Hematopoietic multipotent progenitor cell treated with erythropoietin and hydrocortisone succinate and interleukin-3 and kit ligand, for 4 days (in vitro differentiated cells): ENCODE results near the gene RELL1.

ENCODE experiments used
- DNase-seq: peaks from one replicate; pipeline ENCODE4 v3.0.0-alpha.2; 2015

Gene RELL1

DNA sequence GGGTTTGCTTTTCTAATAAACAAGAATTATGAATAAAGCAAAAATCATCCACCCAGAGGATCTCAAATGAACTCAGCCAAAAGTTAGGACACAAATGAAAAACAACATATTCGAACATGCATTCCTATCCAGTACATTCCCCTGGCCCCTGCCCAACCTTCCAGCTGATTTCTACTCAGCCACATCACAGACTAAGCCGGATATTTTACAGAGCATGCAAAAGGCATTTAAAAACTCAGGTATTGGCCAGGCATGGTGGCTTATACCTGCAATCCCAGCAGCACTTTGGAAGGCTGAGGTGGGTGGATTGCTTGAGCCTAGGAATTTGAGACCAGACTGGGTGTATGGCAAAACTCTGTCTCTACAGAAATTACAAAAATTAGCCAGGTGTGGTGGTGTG lies 54.6 kb downstream of the RELL1 start:
- no peak for DNase-seq

DNA sequence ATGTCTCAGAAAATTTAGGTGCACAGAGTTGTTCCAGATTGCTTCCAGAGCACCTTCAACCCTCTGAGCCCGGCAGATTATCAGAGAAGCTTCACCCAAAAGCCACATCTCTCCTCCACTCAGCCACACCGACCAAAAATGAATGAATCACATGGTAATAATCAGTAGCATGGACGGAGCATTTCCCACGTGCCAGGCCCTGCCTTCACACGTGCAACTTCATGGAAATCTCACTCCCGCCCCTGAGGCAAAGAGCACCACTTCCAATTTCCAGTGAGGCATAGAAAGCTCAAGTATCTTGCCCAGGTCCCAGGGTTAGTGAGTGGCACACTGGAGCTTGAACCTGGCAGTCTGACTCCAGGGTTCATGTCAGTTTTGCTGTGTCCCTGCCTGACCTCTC lies 56.5 kb downstream of the RELL1 start:
- DNase-seq = no peak

DNA sequence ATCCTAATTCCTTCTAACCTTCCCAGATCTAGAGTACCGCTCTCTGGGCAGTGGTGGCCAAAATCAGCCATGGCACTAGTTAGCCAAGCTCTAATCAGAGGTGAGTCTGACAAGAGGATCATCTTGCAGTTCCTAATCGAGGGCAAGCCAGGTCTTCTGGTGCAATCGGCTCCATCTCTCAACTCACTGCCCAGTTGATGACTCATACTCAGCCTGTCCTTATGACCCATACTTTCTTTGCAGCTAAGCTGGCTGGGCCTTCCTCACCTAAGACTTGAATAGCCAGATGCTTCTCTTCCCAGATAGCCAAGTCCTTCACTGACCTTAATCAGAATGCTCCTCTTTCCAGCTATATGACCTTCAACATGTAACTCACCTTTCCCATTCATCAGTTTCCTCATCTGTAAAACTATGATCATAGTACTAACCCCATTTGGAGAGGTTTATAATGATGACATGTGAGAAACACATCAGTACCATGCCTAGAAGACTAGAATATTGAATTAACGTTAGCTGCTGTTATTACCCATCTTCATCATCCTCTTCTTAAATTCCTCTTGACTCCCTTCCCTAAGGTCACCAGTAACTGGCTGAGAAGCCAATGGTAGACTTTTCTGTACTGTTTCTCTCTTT lies 57.1 kb downstream of the RELL1 start:
- DNase-seq = peak; percentile 19

DNA sequence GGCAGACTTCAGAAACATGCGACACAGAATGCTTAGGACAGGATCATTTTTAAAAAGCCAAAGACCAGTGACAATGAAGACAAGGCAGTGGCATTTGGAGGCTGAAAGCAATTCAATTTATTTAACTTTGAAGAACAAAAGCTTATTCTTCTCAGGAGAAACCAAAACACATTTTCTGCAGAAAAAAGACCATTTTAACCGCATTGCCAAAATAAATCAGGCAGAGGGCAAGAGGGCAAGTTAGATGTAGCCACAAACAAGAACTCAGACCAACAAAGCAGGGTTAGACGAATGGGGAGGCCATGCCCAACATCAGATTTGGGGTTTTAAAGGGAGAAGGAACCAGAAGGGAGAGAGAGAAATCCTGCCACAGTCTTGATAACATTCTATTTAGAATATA lies 58.9 kb downstream of the RELL1 start:
- no peak for DNase-seq

DNA sequence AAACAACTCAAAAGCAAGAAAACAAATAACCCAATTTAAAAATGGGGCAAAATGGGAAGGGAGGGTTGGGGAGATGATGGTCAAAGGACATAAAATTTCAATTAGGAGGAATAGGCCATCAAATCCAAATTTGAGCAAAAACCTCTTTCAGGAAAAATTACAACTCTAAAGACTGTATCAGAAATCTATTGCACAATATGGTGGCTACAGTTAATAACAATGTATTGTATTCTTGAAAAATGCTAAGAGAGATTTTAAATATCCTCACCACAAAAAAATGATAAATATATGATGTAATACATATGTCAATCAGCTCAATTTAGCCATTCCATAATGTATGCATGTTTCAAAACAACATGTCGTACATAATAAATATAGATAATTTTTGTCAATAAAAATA lies 60.7 kb downstream of the RELL1 start:
- DNase-seq = no peak

DNA sequence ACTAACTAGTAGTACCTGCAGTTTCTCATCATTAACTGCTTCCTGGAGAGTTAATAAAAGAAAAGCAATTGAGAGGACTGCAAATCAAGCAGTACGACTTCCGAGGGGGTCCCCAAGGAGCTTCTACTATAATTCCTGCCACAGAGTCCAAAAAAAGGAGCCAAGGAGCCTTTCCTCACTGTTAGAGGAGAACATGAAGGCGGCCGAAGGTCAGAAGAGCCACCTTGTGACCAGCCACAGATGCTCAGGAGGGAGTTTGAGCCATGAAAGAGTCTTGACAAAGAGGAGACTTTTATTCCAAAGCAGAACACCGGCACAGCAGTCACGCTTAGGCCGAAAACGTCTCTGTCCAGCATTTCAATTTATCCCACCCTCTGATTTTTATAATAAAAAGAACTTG lies 62.2 kb downstream of the RELL1 start:
- no peak for DNase-seq

DNA sequence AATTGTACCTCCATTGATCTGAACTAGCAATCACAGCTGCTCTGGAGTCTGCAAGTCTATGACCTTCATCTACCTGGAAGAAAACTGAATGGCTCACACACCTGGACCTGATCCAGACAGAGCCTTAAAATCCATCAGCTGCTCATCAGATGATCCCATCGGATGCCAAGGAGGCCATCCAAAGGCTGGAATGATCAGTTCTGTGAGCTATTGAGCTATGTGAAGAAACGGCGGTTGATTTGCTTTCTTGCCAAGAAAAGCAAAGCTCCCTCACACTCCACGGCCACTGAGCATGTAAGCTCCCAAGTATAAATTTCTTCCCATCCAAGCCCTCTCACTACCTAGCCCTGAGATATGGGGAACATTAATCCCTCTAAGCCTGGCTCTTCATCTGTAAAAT lies 63.1 kb downstream of the RELL1 start:
- DNase-seq = no peak

DNA sequence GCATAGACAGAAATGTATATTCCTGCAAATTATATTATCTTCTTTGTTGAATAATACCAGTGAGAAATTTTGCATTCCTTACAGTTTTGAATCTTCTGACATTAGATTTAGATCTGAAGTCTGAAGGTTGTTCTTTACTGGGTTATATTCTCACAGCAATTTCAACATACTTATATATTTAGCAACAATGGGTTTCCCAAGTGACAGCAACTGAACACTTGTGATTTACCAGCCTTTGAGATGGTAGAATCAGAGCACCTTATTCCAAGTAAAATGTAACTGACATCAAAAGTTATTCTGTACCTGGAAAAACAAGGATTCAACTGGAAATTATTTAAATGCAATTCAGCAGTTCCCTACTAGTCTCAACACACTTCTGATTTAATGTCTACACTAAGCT lies 66.0 kb downstream of the RELL1 start:
- DNase-seq = no peak

DNA sequence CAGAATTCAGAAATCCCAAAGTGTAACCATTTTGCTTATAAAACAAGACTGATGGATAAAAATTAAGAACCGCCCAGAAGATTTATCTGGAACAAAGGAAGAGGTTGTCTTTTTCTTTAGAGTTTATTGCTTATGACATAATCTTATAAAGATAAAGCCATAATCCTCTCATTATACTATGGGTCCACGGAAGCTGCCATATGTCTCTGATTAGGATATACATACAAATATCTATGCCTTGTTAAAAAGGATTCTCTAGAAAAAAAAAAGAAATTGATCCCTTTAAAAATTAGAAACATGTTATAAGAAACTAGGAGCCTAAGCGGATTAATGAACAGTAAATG lies 70.5 kb downstream of the RELL1 start:
- no peak for DNase-seq

DNA sequence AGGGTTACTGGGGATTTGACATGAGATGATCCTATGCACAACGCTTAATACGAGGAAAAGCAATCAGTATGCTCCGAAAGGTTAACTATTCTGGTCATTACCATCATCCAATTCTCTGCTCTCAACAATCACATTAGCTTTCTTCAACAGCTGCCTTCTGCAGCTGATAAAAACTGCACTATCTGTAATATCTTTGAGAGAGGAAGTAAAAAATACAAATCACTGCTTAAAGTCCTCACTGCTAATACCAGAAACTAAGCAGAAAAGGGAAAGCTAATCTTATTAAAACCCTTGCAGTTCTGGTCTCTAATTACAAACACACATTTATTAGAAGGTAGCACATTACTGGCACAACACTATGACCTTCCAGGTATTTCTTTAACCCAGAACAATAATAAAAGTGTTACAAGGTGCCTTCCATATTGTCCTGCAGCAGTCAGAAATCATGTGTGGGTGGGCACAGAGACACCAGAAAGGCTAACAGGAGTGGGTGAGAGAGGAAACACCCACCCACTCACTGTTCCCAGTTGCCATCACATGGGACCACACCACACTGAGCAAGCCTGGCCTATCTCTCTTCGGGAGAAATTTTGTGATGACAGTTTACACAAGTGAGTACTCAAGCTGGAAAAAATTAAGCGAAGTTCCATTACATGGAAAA lies 71.0 kb downstream of the RELL1 start:
- no peak for DNase-seq

DNA sequence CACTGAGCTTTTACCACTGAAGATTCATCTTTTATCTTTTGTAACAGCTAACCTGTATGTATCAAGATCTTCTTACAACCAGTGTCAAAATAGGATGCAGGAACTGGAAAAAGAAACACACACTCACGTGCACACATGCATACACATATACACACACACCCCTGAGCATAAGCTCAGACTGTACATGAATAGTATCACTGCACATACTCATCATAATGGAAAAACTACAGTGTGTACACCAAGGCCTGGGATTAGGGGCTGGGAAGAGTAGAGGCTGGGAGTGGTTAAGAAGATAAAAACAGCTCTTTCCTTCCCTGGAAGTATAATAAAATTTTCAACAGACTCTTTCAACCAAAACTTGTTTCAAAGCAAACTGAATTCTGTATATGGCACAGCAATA lies 73.4 kb downstream of the RELL1 start:
- no peak for DNase-seq

DNA sequence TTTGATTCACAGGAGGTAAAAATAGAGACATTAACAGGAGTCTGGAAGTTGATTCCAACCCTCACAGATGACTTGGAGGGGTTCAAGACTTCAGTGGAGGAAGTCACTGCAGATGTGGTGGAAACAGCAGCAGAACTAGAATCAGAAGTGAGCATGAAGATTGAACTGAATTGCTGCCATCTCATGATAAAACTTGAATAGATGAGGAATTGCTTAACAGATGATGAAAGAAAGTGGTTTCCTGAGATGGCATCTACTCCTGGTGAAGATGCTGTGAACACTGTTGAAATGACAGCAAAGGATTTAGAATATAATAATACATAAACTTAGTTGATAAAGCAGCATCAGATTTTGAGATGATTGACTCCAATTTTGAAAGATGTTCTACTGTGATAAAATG lies 76.5 kb downstream of the RELL1 start:
- peak; percentile 66 for DNase-seq

DNA sequence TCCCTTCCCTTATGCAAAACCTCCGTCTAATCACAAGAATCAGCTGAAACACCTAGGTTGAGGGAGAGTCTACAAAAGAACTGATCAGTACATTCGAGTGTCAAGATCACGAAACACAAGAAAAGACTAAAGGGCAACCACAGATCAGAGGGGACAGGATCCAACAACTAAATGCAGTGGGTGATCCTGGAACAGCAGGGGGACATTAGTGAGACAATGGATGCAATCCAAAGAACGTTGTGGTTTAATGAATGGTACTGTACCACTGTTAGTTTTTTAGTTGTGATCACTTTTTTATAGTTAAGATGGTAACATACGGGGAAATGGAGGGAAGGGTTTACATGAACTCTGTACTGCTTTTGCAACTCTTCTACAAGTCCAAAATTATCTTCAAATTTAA lies 79.2 kb downstream of the RELL1 start:
- DNase-seq = no peak

DNA sequence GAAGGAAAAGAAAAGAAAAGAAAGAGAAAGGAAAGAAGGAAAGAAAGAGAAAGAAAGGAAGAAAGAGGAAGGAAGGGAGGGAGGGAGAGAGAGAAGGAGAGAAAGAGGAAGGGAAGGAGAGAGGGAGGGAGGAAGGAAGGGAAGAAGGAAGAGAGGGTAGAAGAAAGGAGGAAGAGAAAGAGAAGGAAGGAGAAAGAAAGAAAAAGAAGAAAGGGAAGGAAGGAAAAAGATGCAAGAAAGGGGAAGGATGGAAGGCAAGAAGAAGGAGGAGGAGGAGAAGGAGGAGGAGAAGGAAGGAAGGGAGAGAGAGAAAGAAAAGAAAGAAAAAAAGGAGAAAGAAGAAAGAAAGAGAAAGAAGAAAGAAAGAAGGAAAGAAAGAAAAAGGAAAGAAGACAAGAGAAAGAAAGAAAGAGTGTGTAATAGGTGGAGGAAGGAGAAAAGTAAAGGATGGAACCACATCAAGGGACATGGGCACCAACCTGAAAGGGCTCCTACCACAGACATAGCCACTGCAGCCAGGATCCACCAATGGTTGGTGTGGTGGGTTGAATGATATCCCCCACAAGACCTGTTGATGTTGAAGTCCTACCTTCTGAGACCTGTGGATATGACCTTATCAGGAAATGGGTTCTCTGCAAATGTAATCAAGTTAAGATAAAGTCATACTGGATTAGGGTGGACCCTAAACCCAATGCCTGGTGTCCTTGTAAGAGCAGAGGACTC lies 80.2 kb downstream of the RELL1 start:
- no peak for DNase-seq

DNA sequence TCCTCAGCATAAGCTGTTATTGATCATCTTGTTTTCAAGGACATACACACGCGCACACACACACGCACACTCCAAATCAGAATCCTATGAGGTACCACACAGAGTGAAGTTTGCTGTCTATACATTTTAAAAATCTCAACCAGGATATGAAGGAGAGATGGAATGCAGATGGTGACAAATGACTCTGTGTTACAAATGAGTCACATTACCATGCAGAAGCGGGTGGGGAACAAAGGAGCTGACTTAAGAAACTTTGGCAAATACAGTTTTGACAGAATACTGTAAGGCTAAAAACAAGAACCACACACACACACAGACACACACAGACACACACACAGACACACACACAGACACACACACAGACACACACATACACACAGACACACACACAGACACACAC lies 81.7 kb downstream of the RELL1 start:
- no peak for DNase-seq

DNA sequence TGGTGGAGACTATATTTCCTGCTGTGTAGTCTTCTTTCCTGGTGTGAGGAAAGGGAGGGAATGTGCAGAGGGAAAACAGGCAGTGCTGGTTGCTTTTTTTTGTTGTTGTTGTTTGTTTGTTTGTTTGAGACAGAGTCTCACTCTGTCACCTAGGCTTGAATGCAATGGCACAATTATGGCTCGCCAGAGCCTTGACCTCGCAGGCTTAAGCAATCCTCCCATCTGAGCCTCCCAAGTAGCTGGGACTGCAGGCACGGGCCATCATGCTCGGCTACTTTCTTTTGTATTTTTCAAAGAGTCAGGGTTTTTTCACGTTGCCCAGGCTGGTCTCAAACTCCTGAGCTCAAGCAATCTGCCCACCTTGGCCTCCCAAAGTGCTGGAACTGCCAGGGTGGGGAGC lies 82.5 kb downstream of the RELL1 start:
- no peak for DNase-seq

DNA sequence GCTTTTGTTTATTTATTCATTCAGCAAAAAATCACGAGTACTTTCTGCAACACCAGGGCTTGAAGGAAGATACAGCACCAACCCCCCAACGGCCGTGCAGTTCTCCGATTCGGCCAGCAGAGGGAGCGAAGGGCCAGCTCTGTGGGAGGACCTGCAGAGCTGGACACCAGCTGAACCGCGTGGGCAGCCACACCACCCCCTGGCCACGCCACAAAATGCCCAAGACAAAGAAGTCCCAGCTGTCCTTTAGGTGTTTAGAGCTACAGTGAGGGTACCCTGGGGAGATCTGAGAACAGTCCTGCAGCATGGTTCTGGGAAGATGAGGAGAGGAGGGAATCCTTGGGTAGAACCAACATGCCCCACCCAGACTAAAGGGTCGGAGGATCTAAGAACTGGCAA lies 83.1 kb downstream of the RELL1 start:
- peak; percentile 82 for DNase-seq

DNA sequence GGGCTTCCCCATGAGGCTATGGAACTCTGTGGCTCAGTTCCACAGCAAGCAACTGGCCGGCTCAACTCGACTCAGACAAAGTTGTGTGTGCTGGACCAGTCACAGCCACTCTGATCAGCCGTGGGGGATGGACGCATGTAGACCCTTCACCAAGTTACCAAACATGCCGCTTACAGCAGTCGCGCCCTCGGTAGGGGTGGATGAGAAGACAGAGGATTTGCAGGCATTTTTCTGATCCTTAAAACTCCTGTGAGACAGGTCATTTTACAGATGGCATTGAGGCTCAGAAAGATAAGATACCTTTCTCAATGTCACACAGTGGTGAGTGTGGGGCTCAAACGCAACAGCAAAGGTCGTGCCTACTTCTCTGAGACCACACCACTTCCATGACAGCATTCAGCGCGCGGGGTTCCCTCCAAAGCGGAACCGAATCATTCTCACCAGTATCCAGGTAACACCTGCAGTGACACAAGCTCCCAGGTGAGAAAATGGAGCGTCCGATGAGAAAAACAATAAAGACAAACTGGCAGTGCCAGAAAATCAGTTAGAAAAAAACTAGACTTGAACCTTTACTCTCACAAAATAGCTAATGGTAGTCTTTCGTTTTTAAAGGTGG lies 83.6 kb downstream of the RELL1 start:
- DNase-seq = no peak

DNA sequence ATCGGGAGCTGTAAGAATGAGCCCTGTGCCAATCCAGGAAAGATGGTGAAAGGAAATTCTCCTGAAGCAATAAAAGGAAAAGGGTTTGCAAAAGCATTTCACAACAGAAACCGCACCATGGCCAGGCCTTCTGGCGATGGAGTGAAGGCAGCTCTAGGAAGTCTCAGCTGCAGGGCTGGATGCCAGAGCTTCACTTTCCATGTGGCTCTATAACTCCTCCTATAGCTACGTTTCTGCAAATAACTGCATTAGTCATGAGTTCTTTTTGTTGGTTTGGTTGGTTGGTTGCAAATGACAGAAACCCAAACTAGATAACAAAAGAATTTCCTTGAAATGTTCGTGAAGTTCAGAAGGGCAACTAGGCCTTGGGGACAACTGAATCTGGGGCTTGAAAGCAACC lies 84.6 kb downstream of the RELL1 start:
- DNase-seq = peak; percentile 44

DNA sequence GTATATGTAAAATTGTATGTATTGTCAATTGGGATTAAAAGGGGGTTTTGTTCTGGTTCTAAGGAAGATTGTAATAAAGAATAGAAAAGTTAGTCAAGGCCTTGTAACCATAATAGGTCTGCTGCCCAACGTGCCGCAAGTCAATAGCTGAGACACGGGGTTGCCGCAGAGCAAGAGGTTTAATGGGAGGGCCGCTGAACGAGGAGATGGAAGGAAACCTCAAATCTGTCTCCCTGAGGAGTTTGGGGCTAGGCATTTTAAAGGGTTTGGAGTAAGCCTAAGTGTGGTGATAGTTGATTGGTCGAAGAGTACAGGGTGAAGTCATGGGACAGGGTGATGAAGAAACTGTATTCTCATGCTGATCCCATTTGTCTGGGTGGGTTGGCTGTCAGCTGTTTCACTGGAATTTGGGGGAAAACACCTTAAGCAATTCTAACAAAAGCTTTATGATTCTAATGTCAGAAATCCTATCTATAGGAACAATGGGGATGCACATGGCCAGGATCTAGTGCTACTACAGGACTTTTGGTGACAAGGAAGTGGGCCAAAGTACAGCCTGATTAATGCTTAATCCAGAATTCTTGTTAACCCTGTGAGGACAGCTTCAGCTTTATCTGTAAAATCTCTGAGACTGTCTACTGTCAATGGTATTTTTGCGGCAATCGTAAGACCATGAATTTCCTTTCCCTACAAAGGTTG lies 86.9 kb downstream of the RELL1 start:
- no peak for DNase-seq

DNA sequence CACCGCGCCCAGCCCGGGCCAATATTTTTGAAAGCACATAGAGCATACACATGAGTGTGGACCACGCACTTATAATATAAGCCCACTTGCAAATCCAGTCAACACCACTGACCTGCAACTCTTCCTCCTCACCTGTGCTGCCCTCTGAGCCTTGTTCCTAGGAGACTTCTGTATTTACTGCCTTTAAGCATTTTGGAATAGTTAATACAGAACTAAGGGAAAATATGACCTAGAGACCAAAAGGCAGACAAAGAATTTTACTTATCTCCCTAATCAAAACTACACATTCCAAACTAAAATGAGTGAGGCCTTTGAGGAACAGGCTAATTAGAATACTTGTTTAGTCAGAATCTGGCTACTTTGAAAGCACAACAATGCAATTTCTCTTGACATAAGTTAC lies 89.1 kb downstream of the RELL1 start:
- no peak for DNase-seq

DNA sequence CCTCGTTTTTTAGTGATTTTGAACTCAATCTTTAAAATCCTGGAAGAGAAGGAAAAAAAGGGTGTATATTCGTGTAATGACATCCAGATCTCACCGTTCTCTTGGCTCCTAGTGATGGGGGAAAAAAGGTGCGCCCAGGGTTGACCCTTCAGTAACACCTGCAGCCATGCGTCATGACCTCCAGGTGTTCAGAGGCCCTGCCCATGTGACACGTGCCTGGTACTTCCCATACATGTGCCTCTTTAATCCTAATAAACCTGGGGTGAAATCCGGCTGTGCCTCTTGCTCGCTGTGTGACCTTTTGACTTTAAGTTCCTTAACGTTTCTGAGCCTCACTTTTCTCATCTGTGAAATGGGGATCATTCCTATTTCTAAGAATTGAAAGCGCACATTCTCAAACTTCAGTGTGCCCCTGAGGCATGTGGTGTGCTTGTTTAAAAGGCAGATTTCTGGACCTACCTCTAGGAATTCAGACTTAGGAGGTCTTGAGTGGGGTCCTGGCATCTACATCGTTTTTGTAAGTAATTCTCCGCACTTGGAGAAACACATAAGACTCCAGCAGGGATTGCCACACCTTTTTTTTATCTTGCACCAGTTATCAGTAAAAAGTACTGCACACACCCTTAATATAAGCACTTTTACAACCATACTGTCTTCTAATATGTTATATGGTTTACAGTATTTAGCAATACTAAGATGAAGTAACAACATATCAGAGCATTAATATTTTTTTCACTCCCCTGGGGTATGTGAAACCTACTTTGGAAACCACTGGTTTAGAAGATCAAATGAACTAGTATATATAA lies 90.1 kb downstream of the RELL1 start:
- DNase-seq = no peak

DNA sequence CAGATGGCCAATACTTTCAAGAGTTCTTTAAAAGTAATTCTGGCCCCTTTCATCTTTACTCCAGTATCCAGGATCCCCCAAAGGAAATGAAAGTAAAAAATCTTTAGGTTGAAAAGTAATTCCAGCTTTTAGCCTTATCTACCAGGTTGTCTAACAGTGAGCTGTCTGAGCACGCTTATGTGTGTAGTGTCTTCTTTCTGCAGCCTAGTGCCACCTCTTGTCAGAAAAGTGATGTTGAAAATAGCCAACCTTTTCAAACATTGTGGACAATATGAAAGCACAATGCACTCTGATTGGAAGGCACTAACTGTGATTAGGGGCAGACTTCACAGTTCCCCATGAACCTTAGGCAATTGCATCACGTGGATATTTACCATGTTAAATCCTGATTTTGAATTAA lies 92.1 kb downstream of the RELL1 start:
- DNase-seq = no peak
